ENCODE data around the gene DNAI4. TPM values are rescaled to one million over a fixed set of nuclear protein-coding genes. Genes with fewer than 3 reads are reported as not detected.

The DNAI4 gene
- total RNA-seq, 1 experiment from 2014 or later = 3.9 TPM

- no TSS peak for BruUV-seq (replicated peaks)
- H3K4me3 ChIP-seq (replicated peaks in 1 of 2; ENCODE audit: low read depth in 1 of 2, low read length in 2 of 2) = no peak overlapping the region
- RAD21 ChIA-PET (ENCODE audit: low non-redundant PET in 1 of 2, low total read pairs in 2 of 2, uncharacterized antibody in 2 of 2, unreplicated experiment in 2 of 2) = no interaction called here
- H3K79me2 ChIP-seq (ENCODE audit: insufficient read depth, low read length) = peaks cover 81% of the 10 kb centered on the region
- H3K4me2 ChIP-seq (ENCODE audit: low read length) = no peak overlapping the region
- H3K27me3 ChIP-seq (ENCODE audit: insufficient read depth, low read length) = no peaks in the 10 kb centered on the region
- H2AFZ ChIP-seq (ENCODE audit: low read depth, low read length, poor library complexity, severe bottlenecking) = no peak overlapping the region
- H3K9me2 ChIP-seq (ENCODE audit: insufficient read depth) = no peaks in the 10 kb centered on the region
- no peak for ATAC-seq
- H3K4me1 ChIP-seq (ENCODE audit: control insufficient read depth in 1 of 2, insufficient read depth in 2 of 2, low read length in 2 of 2) = peaks cover 20 to 32% of the 10 kb centered on the region in 2 experiments
- H3K9me3 ChIP-seq (ENCODE audit: control insufficient read depth in 1 of 2, insufficient read depth in 1 of 2, low read depth in 1 of 2, low read length in 2 of 2) = no peaks in the 10 kb centered on the region
- H3K36me3 ChIP-seq (ENCODE audit: control insufficient read depth in 1 of 2, insufficient read depth in 2 of 2, low read length in 2 of 2) = peaks cover 16 to 23% of the 10 kb centered on the region in 2 experiments
- intact Hi-C loops (cut with micrococcal nuclease) = no loop called here
- POLR2A ChIA-PET = no interaction called here
- H3K27ac ChIP-seq (ENCODE audit: low read depth, low read length) = no peak overlapping the region
- CTCF ChIA-PET = no interaction called here
- H4K20me1 ChIP-seq (ENCODE audit: insufficient read depth) = no peaks in the 10 kb centered on the region
- TF ChIP-seq JUND (IDR thresholded peaks at IDR 0.05) (no peak), CEBPB (IDR thresholded peaks at IDR 0.05; ENCODE audit: low read depth) (no peak), CTCF (IDR thresholded peaks at IDR 0.05 in 2 of 3, conservative IDR thresholded peaks at IDR 0.05 in 1 of 3; ENCODE audit: borderline replicate concordance in 1 of 3, insufficient read depth in 1 of 3, low read depth in 2 of 3, low read length in 2 of 3) (no peak), POLR2A (IDR thresholded peaks at IDR 0.05; ENCODE audit: borderline replicate concordance, extremely low read depth, insufficient read depth, insufficient read length) (no peak), MAX (IDR thresholded peaks at IDR 0.05) (no peak)
- DNase-seq (ENCODE audit: low read depth, low spot score) = no peak
- H3K9ac ChIP-seq (ENCODE audit: low read length) = no peak overlapping the region
Measured at GRCh38 chr1:66947267-66947666, 22.6 kb upstream of the DNAI4 start.

GRCh38 chr1:66945316-66945715, 20.7 kb upstream of the DNAI4 start:
- ChIA-PET RAD21 (ENCODE audit: low non-redundant PET in 1 of 2, low total read pairs in 2 of 2, uncharacterized antibody in 2 of 2, unreplicated experiment in 2 of 2) (no interaction called here), POLR2A (no interaction called here), CTCF (no interaction called here)
- Histone ChIP-seq H3K4me2 (ENCODE audit: low read length) (no peak overlapping the region), H3K9ac (ENCODE audit: low read length) (no peak overlapping the region), H3K4me3 (replicated peaks in 1 of 2; ENCODE audit: low read depth in 1 of 2, low read length in 2 of 2) (no peak overlapping the region), H3K9me3 (ENCODE audit: control insufficient read depth in 1 of 2, insufficient read depth in 1 of 2, low read depth in 1 of 2, low read length in 2 of 2) (no peaks in the 10 kb centered on the region), H3K27ac (ENCODE audit: low read depth, low read length) (no peak overlapping the region; the same call in 1 of the 2 replicates), H4K20me1 (ENCODE audit: insufficient read depth) (no peaks in the 10 kb centered on the region), H3K36me3 (ENCODE audit: control insufficient read depth in 1 of 2, insufficient read depth in 2 of 2, low read length in 2 of 2) (peaks cover 17 to 26% of the 10 kb centered on the region in 2 experiments), H3K9me2 (ENCODE audit: insufficient read depth) (no peaks in the 10 kb centered on the region), H2AFZ (ENCODE audit: low read depth, low read length, poor library complexity, severe bottlenecking) (no peak overlapping the region), H3K4me1 (ENCODE audit: control insufficient read depth in 1 of 2, insufficient read depth in 2 of 2, low read length in 2 of 2) (peaks cover 20 to 41% of the 10 kb centered on the region in 2 experiments), H3K79me2 (ENCODE audit: insufficient read depth, low read length) (peaks cover 85% of the 10 kb centered on the region), H3K27me3 (ENCODE audit: insufficient read depth, low read length) (no peaks in the 10 kb centered on the region)
- no peak for ATAC-seq
- intact Hi-C loops (cut with micrococcal nuclease) = no loop called here
- DNase-seq (ENCODE audit: low read depth, low spot score) = no peak
- BruUV-seq (replicated peaks) = no TSS peak
- TF ChIP-seq ATF3 (IDR thresholded peaks at IDR 0.05) = no peak
- TF ChIP-seq SIN3A (IDR thresholded peaks at IDR 0.05; ENCODE audit: low read depth) = no peak
- TF ChIP-seq EZH2phosphoT487 (IDR thresholded peaks at IDR 0.05; ENCODE audit: borderline replicate concordance) = no peak
- TF ChIP-seq RAD21 (IDR thresholded peaks at IDR 0.05; ENCODE audit: low read depth) = no peak
- no peak for TF ChIP-seq ZNF274 (IDR thresholded peaks at IDR 0.05; ENCODE audit: low read depth, low read length)
- no peak for TF ChIP-seq ZBTB33 (IDR thresholded peaks at IDR 0.05; ENCODE audit: extremely low read depth, insufficient replicate concordance, low read length)
- no peak for TF ChIP-seq SP1 (IDR thresholded peaks at IDR 0.05; ENCODE audit: low read depth)
- no peak for TF ChIP-seq REST (IDR thresholded peaks at IDR 0.05; ENCODE audit: low read depth)
- no peak for TF ChIP-seq CBX3 (IDR thresholded peaks at IDR 0.05; ENCODE audit: low read depth)
